Epithelial cell of proximal tubule (primary cell): ENCODE measurements around the gene PPP1CC. TPM values are rescaled to one million over a fixed set of nuclear protein-coding genes. Genes with fewer than 3 reads are reported as not detected.
A peak's percentile ranks its signal among the peaks of the same experiment; 100 is the strongest.

ENCODE experiments used
- DNase-seq: peaks from one replicate; pipeline ENCODE4 v3.0.0-alpha.2; 2011; ENCODE audit warnings: low read depth
- H3K4me3 ChIP-seq: 2 replicates; pipeline ENCODE4 v1.5.1; 2011; ENCODE audit warnings: low read depth, mild to moderate bottlenecking, low read length
- CTCF ChIP-seq: conservative IDR thresholded peaks from 2 replicates; pipeline ENCODE4 v1.5.1; 2012; ENCODE audit warnings: low read depth, mild to moderate bottlenecking, low read length
- total RNA-seq: library from RNA; depleted of rRNA; stranded (reverse); fragments of >200 nt; gene quantifications from 2 replicates; pipeline ENCODE4 v1.2.3, GENCODE V29; 2015

Gene PPP1CC
- total RNA-seq, result 86.3 and 159 TPM in 2 replicates

GRCh38 chr12:110742718-110743570 is at the start of gene PPP1CC:
Gene PPP1CC (minus strand): TSS chr12:110742891. CDS start chr12:110742707, 184 bp downstream.
- no peak for TF ChIP-seq CTCF
- DNase-seq, result peak; percentile 12
- peak within 1 kb of the TSS; percentile 69 for H3K4me3 ChIP-seq

- no peak overlapping the region for H3K4me3 ChIP-seq
- TF ChIP-seq CTCF, result no peak
- no peak for DNase-seq
These were observed 48.9 kb upstream of the PPP1CC start for GRCh38 chr12:110791589-110791988.

GRCh38 chr12:110790301-110790700 is 47.6 kb upstream of the PPP1CC start:
- DNase-seq, result no peak
- TF ChIP-seq CTCF, result no peak
- H3K4me3 ChIP-seq, result no peak overlapping the region

GRCh38 chr12:110786012-110786411 is 43.3 kb upstream of the PPP1CC start:
- no peak overlapping the region for H3K4me3 ChIP-seq
- no peak for TF ChIP-seq CTCF
- no peak for DNase-seq

GRCh38 chr12:110785240-110785639 is 42.5 kb upstream of the PPP1CC start:
- no peak overlapping the region for H3K4me3 ChIP-seq
- no peak for DNase-seq
- no peak for TF ChIP-seq CTCF

GRCh38 chr12:110782922-110783321 is 40.2 kb upstream of the PPP1CC start:
- TF ChIP-seq CTCF, result no peak
- H3K4me3 ChIP-seq, result no peak overlapping the region
- no peak for DNase-seq

- no peak for TF ChIP-seq CTCF
- no peak for DNase-seq
- H3K4me3 ChIP-seq, result no peak overlapping the region
These were observed 39.4 kb upstream of the PPP1CC start for GRCh38 chr12:110782094-110782493.
